ENCODE results near the gene DCST2. TPM values are rescaled to one million over a fixed set of nuclear protein-coding genes. Genes with fewer than 3 reads are reported as not detected.

Gene DCST2
- total RNA-seq, 2 experiments from 2014 or later = 0.09 to 0.29 TPM

GRCh38 chr1:155008015-155008941 lies 25.3 kb downstream of the DCST2 start:
- Mint-ChIP-seq H3K4me3 (no peak overlapping the region), H3K9me3 (ENCODE audit: low read depth) (no peaks in the 10 kb centered on the region), H3K27ac (peak overlapping the region; percentile 11), H3K36me3 (peaks cover 11% of the 10 kb centered on the region), H3K27me3 (no peaks in the 10 kb centered on the region), H3K4me1 (peaks cover 77% of the 10 kb centered on the region)
- no peak for DNase-seq
- CTCF ChIA-PET = interaction anchor here (0.6 to 18.7 kb wide), 8 partner anchors 9 to 248 kb away, joined by 3 to 328 read pairs (median 4); partner anchors contain the start of genes ADAM15, EFNA4 and PBXIP1
- no peak for ATAC-seq

- Mint-ChIP-seq H3K36me3 (peaks cover 11% of the 10 kb centered on the region), H3K4me1 (peaks cover 68% of the 10 kb centered on the region), H3K4me3 (no peak overlapping the region), H3K27ac (peak overlapping the region; percentile 95), H3K27me3 (no peaks in the 10 kb centered on the region), H3K9me3 (ENCODE audit: low read depth) (no peaks in the 10 kb centered on the region)
- CTCF ChIA-PET = interaction anchor here (0.7 to 18.7 kb wide), 9 partner anchors 8 to 78 kb away, joined by 3 to 328 read pairs (median 4); partner anchors contain the start of genes ADAM15, EFNA4, PBXIP1 and PMVK
- ATAC-seq (no peak), DNase-seq (no peak)
Observed at GRCh38 chr1:155007251-155007828, 26.2 kb downstream of the DCST2 start.

GRCh38 chr1:155006601-155007101 lies 26.9 kb downstream of the DCST2 start:
- ATAC-seq (peak; percentile 41), DNase-seq (peak; percentile 65)
- Mint-ChIP-seq H3K4me3 (peak overlapping the region; percentile 54), H3K36me3 (peaks cover 11% of the 10 kb centered on the region), H3K27ac (peak overlapping the region; percentile 95), H3K27me3 (no peaks in the 10 kb centered on the region), H3K4me1 (peaks cover 62% of the 10 kb centered on the region), H3K9me3 (ENCODE audit: low read depth) (no peaks in the 10 kb centered on the region)
- CTCF ChIA-PET = interaction anchor here (0.7 to 18.7 kb wide), 5 partner anchors 12 to 79 kb away, joined by 3 to 328 read pairs (median 4); partner anchors contain the start of genes ADAM15, EFNA4 and PMVK

GRCh38 chr1:155005076-155006011 lies 28.2 kb downstream of the DCST2 start:
- Mint-ChIP-seq H3K27me3 (no peaks in the 10 kb centered on the region), H3K4me1 (peaks cover 52% of the 10 kb centered on the region), H3K36me3 (peaks cover 7% of the 10 kb centered on the region), H3K27ac (peak overlapping the region; percentile 95), H3K9me3 (ENCODE audit: low read depth) (no peaks in the 10 kb centered on the region), H3K4me3 (peak overlapping the region; percentile 32)
- no peak for ATAC-seq
- CTCF ChIA-PET = interaction anchor here (1.1 to 18.7 kb wide), 7 partner anchors 10 to 80 kb away, joined by 3 to 328 read pairs (median 9); partner anchors contain the start of genes ADAM15, EFNA4 and FLAD1
- no peak for DNase-seq

- Mint-ChIP-seq H3K27me3 (no peaks in the 10 kb centered on the region), H3K4me1 (peaks cover 52% of the 10 kb centered on the region), H3K36me3 (peaks cover 4% of the 10 kb centered on the region), H3K4me3 (peak overlapping the region; percentile 98), H3K27ac (peak overlapping the region; percentile 84), H3K9me3 (ENCODE audit: low read depth) (no peaks in the 10 kb centered on the region)
- CTCF ChIA-PET = interaction anchor here (0.8 to 13.5 kb wide), 6 partner anchors 11 to 61 kb away, joined by 3 to 212 read pairs (median 3); partner anchors contain the start of genes ADAM15, CKS1B and FLAD1
- ATAC-seq = no peak
- no peak for DNase-seq
Observed at GRCh38 chr1:155004352-155005075, 29.1 kb downstream of the DCST2 start.

GRCh38 chr1:155003766-155004351 lies 29.7 kb downstream of the DCST2 start:
- CTCF ChIA-PET = interaction anchor here (0.8 to 13.5 kb wide), 6 partner anchors 11 to 60 kb away, joined by 3 to 212 read pairs (median 3); partner anchors contain the start of genes ADAM15, CKS1B and FLAD1
- ATAC-seq (no peak), DNase-seq (peak; percentile 66)
- peak overlapping the region; percentile 93 for H3K27ac Mint-ChIP-seq
- H3K4me1 Mint-ChIP-seq = peaks cover 51% of the 10 kb centered on the region
- peak overlapping the region; percentile 98 for H3K4me3 Mint-ChIP-seq
- H3K9me3 Mint-ChIP-seq (ENCODE audit: low read depth) = no peaks in the 10 kb centered on the region
- H3K27me3 Mint-ChIP-seq = no peaks in the 10 kb centered on the region
- peaks cover 3% of the 10 kb centered on the region for H3K36me3 Mint-ChIP-seq

GRCh38 chr1:155003227-155003765 lies 30.3 kb downstream of the DCST2 start:
- CTCF ChIA-PET = interaction anchor here (0.9 to 13.5 kb wide), 4 partner anchors 12 to 81 kb away, joined by 3 to 212 read pairs (median 10); partner anchors contain the start of gene FLAD1
- H3K4me3 Mint-ChIP-seq = peak overlapping the region; percentile 98
- no peaks in the 10 kb centered on the region for H3K27me3 Mint-ChIP-seq
- no peak for DNase-seq
- ATAC-seq = no peak
- H3K4me1 Mint-ChIP-seq = peaks cover 54% of the 10 kb centered on the region
- H3K9me3 Mint-ChIP-seq (ENCODE audit: low read depth) = no peaks in the 10 kb centered on the region
- peaks cover 3% of the 10 kb centered on the region for H3K36me3 Mint-ChIP-seq
- H3K27ac Mint-ChIP-seq = peak overlapping the region; percentile 93

GRCh38 chr1:155002464-155003226 lies 30.9 kb downstream of the DCST2 start, which contains the start of gene ZBTB7B:
ZBTB7B (plus strand) TSS chr1:155002802; CDS start chr1:155014661, 11,859 bp downstream.
- Mint-ChIP-seq H3K27ac (peak within 1 kb of the TSS; percentile 97), H3K4me3 (peak within 1 kb of the TSS; percentile 98), H3K4me1 (peaks cover 58% of the 10 kb centered on the region), H3K9me3 (ENCODE audit: low read depth) (no peaks in the 10 kb centered on the region), H3K36me3 (peaks cover 3% of the 10 kb centered on the region), H3K27me3 (no peaks in the 10 kb centered on the region)
- CTCF ChIA-PET = interaction anchor here (2.3 to 13.5 kb wide), 3 partner anchors 12 to 82 kb away, joined by 9 to 212 read pairs (median 11); partner anchors contain the start of gene FLAD1
- ATAC-seq (peak; percentile 1), DNase-seq (no peak)

- peak; percentile 77 for ATAC-seq
- H3K36me3 Mint-ChIP-seq = peaks cover 3% of the 10 kb centered on the region
- CTCF ChIA-PET = interaction anchor here (0.6 to 13.5 kb wide), 9 partner anchors 13 to 84 kb away, joined by 3 to 212 read pairs (median 4); partner anchors contain the start of genes ADAM15, EFNA4, FLAD1 and PMVK
- no peaks in the 10 kb centered on the region for H3K9me3 Mint-ChIP-seq (ENCODE audit: low read depth)
- peak overlapping the region; percentile 98 for H3K4me3 Mint-ChIP-seq
- peak overlapping the region; percentile 97 for H3K27ac Mint-ChIP-seq
- H3K27me3 Mint-ChIP-seq = no peaks in the 10 kb centered on the region
- peak; percentile 100 for DNase-seq
- peaks cover 57% of the 10 kb centered on the region for H3K4me1 Mint-ChIP-seq
Observed at GRCh38 chr1:155001675-155002463, 31.7 kb downstream of the DCST2 start.

- ATAC-seq (no peak), DNase-seq (no peak)
- peaks cover 52% of the 10 kb centered on the region for H3K4me1 Mint-ChIP-seq
- H3K27me3 Mint-ChIP-seq = no peaks in the 10 kb centered on the region
- peak overlapping the region; percentile 98 for H3K4me3 Mint-ChIP-seq
- no peaks in the 10 kb centered on the region for H3K9me3 Mint-ChIP-seq (ENCODE audit: low read depth)
- H3K27ac Mint-ChIP-seq = peak overlapping the region; percentile 97
- CTCF ChIA-PET = interaction anchor here (0.6 to 13.5 kb wide), 9 partner anchors 14 to 85 kb away, joined by 3 to 212 read pairs (median 4); partner anchors contain the start of genes ADAM15, EFNA4, FLAD1 and PMVK
- H3K36me3 Mint-ChIP-seq = peaks cover 3% of the 10 kb centered on the region
Observed at GRCh38 chr1:155001425-155001674, 32.2 kb downstream of the DCST2 start.

Data from activated CD8-positive, alpha-beta memory T cell treated with anti-CD3 and anti-CD28 coated beads, Interleukin-2, amount 10 ng/mL, durations not matched to agents 7 days and 5 days (primary cell).